ENCODE measurements around the gene IDI1. TPM values are rescaled to one million over a fixed set of nuclear protein-coding genes. Genes with fewer than 3 reads are reported as not detected.

Gene IDI1
- total and polyA plus RNA-seq, 10 donors: 43.9 to 136 (median 65.5) TPM

DNA sequence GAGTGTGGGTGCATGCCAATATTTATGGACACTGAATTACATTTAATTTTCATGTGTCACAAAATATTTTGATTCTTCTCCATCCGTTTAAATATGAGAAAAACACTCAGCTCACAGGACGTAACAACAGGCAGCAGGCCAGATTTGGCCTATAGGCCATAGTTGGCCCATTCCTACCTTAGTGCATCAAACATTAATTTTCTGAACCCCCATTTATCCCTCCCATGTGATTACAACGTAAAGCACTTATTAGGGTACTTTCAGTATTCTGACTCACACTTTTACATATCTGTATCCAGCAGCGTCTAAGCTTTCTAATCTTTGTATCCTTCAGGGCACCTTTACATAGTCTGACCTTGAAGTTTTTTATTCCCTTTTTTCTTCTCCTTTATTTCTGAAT, 4.0 kb downstream of the IDI1 start:
- Histone ChIP-seq H3K27ac (peak overlapping the region; percentile 82 to 97 (median 94)), H3K4me1 (peaks cover 27 to 78% (median 58%) of the 10 kb centered on the region in 6 donors), H3K4me3 (peak overlapping the region in 1 of 8 donors; percentile 64), H3K9me3 (no peaks in the 10 kb centered on the region), H3K36me3 (peaks cover 0 to 35% (median 27%) of the 10 kb centered on the region in 6 donors), H3K27me3 (replicated peaks in 1 of 7) (no peaks in the 10 kb centered on the region)
- WGBS, 5 donors: 66 to 80% (median 68%) methylated on average over 4 of the region's 4 CpGs
- no peak for TF ChIP-seq POLR2AphosphoS5 (IDR thresholded peaks at IDR 0.05)
- TF ChIP-seq POLR2A (IDR thresholded peaks at IDR 0.05): no peak
- TF ChIP-seq CTCF (IDR thresholded peaks at IDR 0.05 in 8 of 11, conservative IDR thresholded peaks at IDR 0.05 in 3 of 11): no peak
- DNase-seq: no peak
- intact Hi-C loops (cut with DNase I; ENCODE audit: low total_unique reads): no loop called here

DNA sequence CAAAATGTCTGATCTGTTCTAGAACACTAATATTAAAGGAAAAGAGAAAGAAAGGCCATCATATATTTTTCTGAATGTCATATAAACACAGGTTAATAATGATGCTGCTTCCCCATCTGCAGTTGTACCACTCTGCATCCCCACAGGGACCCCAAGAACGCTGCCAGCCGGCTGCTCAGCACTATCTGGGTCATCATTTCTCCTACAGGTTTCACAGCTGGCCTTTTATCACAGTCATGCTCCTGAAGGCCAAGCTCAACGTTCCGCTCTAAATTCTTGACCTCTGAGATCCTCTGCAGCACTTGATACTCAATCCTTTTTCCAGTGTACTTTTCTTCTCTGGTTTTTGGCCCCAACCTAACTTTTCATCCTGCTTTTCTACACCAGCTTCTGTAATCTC, 4.8 kb downstream of the IDI1 start:
- intact Hi-C loops (cut with DNase I; ENCODE audit: low total_unique reads): no loop called here
- Histone ChIP-seq H3K4me3 (peak overlapping the region in 6 of 8 donors; percentile 16 to 64 (median 23)), H3K9me3 (no peaks in the 10 kb centered on the region), H3K27me3 (replicated peaks in 1 of 7) (no peaks in the 10 kb centered on the region), H3K4me1 (peaks cover 25 to 76% (median 54%) of the 10 kb centered on the region in 6 donors), H3K36me3 (peaks cover 0 to 43% (median 31%) of the 10 kb centered on the region in 6 donors), H3K27ac (peak overlapping the region; percentile 82 to 97 (median 94))
- TF ChIP-seq POLR2A (IDR thresholded peaks at IDR 0.05): no peak
- no peak for TF ChIP-seq CTCF (IDR thresholded peaks at IDR 0.05 in 8 of 11, conservative IDR thresholded peaks at IDR 0.05 in 3 of 11)
- no peak for TF ChIP-seq POLR2AphosphoS5 (IDR thresholded peaks at IDR 0.05)
- no peak for DNase-seq
- 45 to 55% (median 46%) methylated on average over 4 of the region's 4 CpGs for WGBS, 5 donors

DNA sequence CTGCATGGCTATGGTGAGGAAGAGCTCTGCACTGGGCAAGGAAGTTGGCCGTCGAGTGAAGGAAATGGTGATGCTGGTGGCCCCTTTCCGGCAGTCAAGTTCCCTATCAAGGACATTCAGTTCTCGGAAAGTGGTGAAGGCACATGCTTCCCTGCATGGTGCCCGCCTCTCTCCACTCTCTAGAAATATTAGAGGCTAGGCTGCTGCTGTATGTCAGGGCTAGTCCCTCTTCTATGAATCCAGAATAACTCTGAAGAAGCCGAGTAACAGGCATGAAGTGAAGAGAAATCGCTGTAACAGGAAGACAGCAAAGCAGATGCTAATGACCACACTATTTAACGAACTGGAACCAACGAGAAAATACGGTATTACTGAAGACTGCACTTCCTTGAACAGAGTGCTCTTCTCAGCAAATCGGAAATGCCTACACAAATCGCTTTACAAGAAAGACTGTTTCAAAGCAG, 5.4 kb downstream of the IDI1 start:
- no peak for TF ChIP-seq CTCF (IDR thresholded peaks at IDR 0.05 in 8 of 11, conservative IDR thresholded peaks at IDR 0.05 in 3 of 11)
- peak in 2 of 3 donors; percentile 39 to 85 for TF ChIP-seq POLR2A (IDR thresholded peaks at IDR 0.05)
- TF ChIP-seq POLR2AphosphoS5 (IDR thresholded peaks at IDR 0.05): peak; percentile 54 to 97 (median 84)
- no peaks in the 10 kb centered on the region for H3K27me3 ChIP-seq (replicated peaks in 1 of 7)
- intact Hi-C loops (cut with DNase I; ENCODE audit: low total_unique reads): no loop called here
- peaks cover 25 to 76% (median 54%) of the 10 kb centered on the region in 6 donors for H3K4me1 ChIP-seq
- H3K27ac ChIP-seq: peak overlapping the region; percentile 82 to 97 (median 94)
- peak overlapping the region in 7 of 8 donors; percentile 16 to 64 (median 23) for H3K4me3 ChIP-seq
- H3K9me3 ChIP-seq: no peaks in the 10 kb centered on the region
- peak; percentile 90 for DNase-seq
- 12 to 25% (median 18%) methylated on average over 12 of the region's 12 CpGs for WGBS, 5 donors
- H3K36me3 ChIP-seq: peaks cover 0 to 47% (median 32%) of the 10 kb centered on the region in 6 donors

DNA sequence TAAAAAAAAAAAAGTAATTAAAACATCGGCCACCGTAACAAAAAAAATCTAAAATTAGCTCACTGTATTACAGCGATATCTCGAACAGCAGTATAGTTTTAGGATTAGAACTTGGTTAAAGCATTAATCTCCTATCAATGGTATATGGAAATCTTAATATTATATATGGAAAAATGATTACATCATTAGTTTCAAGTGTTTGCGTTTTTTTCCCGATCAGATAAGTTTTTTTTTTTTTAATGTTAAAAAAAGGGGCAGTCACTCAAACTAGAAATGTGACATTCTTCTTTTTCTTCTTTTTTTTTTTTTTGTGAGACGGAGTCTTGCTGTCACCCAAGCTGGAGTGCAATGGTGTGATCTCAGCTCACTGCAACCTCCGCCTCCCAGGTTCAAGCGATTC, 7.4 kb downstream of the IDI1 start:
- 94 to 98% (median 97%) methylated on average over 9 of the region's 9 CpGs for WGBS, 5 donors
- intact Hi-C loops (cut with DNase I; ENCODE audit: low total_unique reads): no loop called here

More for the DNA sequence above, 7.4 kb downstream of the IDI1 start:
- Histone ChIP-seq H3K27ac (peak overlapping the region in 3 of 8 donors; percentile 94 to 97 (median 95)), H3K27me3 (replicated peaks in 1 of 7) (no peaks in the 10 kb centered on the region), H3K36me3 (peaks cover 0 to 68% (median 32%) of the 10 kb centered on the region in 6 donors), H3K4me3 (no peak overlapping the region), H3K9me3 (no peaks in the 10 kb centered on the region), H3K4me1 (peaks cover 20 to 66% (median 45%) of the 10 kb centered on the region in 6 donors)
- TF ChIP-seq POLR2AphosphoS5 (IDR thresholded peaks at IDR 0.05) (no peak), CTCF (IDR thresholded peaks at IDR 0.05 in 8 of 11, conservative IDR thresholded peaks at IDR 0.05 in 3 of 11) (no peak), POLR2A (IDR thresholded peaks at IDR 0.05) (no peak)
- no peak for DNase-seq
